Raji (cell line): ENCODE data around the gene CCDC57.

Experiments used
- POLR2A ChIP-seq: IDR thresholded peaks from 2 replicates; pipeline ENCODE4 v1.6.1; 2011; ENCODE audit warnings: low read depth, low read length, control low read depth; ENCODE audit not compliant: insufficient read depth

CCDC57 gene

DNA sequence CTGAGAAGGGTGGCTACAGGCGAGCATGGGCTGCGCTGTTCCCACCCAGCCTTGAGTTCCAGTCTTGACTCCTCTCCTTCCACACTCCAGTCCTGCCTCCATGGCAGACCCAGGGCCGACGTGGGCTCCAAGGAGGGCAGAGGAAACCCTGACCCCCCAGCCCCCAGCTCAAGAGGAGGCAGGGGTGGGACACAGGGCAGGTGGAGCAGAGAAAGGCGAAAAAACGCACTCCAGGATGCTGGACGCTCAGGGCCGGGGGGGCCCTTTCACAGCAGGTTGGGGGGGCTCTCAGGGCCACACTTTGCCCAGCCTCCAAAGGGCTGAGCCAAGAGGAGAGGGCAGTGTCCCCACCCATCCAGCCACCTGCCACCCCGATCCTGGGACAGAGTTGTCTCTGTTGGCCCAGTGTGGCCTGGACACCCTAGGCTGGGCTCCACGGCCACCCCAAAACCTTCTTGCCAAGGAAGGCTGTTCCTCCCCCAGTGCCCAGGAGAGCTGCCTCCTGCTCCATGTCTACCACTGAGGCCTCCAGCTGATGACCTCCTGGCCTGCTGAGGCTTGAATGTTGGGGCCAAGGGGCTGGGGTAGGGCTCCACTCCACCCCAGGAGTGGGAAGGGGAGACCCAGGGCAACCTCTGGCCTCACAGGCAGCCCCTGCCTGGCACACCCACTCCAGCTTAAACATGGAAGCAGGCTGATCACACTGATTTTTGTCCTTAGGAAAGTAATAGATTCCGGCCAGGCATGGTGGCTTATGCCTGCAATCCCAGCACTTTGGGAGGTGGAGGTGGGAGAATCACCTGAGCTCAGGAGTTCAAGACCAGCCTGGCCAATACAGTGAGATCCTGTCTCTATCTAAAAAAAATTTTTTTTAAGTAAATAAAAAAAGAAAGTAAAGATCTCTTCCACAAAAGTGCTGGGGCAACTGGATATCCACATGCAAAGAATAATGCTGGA, 7.4 kb upstream of the CCDC57 start:
- no peak for TF ChIP-seq POLR2A

DNA sequence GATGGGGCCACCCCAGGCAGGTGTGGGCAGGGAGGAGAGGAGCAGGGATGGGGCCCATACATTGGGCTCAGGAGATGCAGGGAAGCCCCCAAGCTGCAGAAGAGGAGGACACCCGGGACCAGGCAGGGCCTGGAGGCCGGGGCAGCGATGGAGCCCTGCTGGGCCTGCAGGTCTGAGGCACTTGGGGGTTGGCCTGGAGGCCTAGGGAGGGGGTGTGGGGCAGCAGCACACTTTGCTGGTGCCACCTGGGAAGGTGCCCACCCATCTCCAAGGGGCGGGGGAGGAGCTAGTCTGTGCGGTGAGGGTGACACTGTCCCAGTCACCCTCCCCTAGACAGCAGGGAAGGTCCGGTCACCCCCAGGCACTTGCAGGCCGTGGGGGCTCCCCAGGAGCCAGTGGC, 6.4 kb upstream of the CCDC57 start:
- TF ChIP-seq POLR2A, result no peak

DNA sequence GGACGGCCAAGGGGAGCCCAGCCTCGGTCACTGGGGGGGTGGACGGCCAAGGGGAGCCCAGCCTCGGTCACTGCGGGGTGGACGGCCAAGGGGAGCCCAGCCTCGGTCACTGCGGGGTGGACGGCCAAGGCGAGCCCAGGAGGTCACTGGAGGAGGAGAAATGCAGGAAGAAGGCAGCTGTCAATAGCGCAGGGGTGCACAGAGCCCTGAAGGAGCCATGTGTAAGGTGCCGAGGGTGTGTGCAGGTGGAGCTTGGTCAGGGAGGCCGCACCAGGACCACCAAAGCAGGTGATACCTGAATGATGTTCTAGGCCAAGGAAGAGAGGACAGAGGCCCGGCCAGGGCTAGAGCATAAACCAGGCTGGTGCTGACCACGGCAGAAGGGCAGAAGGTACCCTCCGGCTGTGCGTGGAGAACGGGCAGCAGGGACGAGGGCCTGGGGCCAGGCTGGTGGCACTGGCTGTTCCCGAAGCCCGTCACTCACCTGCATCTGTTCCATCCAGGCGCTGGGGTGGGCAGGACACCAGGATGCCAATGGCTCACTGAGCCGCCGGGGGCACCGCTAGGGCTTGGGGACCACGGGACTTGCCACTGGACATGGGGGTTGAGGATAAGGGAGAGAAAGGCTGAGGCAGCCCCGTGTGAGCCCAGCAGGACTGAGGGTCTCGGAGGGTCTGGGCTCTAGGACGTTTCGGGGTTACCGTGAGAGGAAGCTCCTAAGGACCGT, 5.9 kb upstream of the CCDC57 start:
- TF ChIP-seq POLR2A, result no peak

DNA sequence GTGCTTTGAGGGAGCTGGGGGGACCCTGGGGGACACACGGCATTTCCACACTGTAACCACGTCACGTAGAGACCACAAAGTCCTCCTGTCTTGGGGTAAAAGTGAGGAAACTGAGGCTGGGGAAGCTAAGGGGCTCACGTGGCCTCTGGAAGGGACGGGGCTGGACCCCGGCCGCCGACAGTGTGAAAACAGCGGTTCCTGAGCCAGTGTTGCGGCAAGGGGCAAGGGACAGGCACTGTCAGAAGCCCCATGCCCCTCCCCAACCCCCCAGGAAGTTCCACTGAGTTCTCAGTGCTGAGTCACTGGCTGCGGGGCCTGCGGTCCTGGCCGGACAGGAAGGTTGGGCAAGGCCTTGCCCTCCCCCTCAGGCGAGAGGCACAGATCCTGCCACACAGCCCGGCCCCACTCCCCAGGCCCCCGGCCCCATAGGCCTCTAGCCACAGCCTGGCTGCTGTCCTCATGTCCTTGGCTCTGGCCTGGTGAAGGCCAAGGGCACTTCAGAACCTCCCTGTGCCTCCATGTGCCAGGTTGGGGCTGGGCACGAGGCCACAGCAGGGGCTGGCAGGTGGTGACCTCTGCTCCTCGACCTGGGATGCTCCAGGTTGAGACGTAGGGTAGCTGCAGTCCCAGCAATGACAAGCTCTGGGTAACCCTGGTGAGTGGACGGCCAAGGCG, 5.0 kb upstream of the CCDC57 start:
- TF ChIP-seq POLR2A, result no peak

DNA sequence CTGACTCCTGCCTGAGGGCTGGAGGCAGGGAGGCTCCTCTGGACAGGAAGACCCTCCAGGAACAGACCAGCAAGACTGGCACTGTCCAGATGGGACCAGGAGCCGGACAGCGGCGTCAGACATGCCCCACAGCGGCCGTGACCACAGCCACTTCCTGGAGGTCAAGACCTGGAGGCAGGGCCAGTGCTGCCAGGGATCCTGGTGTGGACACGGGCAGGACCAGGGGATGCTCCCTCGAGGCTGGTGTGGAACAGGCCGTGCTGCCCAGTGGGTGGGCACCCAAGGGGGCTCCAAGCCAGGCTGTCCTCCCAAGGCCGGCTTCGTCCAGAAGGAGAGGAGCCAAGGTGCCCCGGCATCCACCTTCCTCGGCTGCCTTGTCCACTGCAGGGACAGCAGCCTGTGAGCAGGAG, 4.5 kb upstream of the CCDC57 start:
- TF ChIP-seq POLR2A, result no peak

DNA sequence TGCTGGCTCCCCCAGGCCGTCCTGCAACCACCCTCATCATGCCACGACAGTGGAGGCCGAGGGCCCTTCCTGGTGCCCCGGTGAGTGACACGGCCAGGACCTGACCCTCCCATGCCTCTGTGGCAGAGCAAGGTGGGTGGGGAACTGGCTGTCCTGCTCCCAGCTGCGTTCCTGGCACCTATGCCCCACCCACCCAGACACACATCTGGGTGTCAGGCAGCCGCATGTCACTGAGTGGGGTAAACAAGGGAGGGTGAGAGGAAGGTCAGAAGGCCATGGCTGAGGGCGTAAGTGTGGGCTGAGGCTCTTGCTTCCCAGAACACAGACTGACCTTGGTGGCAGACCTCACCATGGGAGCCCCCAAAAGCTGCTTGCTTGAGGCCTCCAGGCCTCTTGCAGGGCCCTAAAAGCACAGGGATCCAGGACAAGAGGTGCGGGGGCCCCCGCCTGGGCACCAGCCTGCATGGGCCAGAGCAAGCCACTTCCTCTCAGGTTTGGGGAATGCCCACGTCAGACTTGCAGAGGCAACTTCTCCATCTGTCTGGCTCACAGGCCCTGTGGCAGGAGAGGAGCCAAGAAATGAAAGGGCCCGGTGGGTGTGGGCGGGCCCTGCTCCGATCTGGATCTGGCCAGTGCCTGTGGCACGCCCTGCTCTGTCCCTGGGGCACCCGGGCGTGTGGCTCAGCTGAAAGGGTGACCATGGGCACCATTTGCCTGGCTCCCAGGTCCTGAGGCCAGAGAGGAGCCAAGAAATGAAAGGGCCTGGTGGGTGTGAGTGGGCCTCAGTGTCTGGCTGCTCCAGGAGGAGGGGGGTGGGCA, 3.9 kb upstream of the CCDC57 start:
- TF ChIP-seq POLR2A, result no peak

DNA sequence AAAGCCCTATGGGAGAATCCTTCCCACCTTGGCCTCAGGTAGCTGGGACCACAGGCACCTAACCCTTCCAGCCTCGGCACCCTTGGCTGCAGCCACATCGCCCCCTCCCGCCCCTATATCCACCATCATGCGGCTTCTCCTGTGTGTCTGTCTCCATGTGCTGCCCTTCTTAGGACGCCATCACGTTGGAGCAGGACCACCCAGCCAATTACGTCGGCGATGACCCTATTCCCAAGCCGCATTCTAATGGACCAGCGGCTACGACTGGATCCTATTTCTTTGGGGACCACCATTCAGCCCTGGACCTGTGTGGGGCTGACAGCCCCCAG, 3.3 kb upstream of the CCDC57 start:
- TF ChIP-seq POLR2A, result no peak

DNA sequence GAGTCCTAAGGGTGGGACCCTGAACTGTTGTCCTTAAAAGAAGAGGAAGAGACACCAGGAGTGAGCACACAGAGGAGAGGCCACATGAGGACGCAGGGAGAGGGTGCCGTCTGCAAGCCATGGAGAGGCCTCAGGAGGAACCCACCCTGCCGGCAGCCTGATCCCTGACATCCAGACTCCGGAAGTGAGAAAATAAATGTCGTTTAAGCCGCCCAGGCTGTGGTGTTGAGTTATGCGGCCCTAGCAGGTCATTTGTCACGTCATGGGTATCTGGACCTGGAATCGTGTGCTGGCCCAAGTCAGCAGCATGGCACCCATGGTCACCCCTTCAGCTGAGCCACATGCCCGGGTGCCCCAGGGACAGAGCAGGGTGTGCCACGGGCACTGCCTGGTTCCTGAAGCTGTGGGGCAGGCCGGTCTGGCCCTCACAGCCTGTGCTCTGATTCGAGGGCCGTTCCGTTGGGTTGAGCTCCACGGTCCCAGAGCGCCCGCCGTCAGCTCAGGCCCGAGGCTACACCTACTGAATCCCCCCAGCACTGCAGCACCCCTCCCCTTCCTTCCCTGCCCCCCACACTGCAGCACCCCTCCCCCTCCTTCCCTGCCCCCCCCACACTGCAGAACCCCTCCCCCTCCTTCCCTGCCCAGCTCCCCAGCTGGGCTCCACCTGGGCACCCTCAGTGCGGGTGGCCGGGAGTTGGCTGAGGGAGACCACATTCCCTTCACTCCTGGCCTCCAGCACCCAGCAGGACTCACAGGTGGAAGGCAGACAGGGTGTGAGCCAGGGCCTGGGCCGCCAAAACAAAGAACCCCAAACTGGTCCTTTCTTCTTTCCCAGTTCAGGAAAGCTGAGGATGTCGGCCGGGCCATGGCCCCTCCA, 2.7 kb upstream of the CCDC57 start:
- TF ChIP-seq POLR2A, result no peak

DNA sequence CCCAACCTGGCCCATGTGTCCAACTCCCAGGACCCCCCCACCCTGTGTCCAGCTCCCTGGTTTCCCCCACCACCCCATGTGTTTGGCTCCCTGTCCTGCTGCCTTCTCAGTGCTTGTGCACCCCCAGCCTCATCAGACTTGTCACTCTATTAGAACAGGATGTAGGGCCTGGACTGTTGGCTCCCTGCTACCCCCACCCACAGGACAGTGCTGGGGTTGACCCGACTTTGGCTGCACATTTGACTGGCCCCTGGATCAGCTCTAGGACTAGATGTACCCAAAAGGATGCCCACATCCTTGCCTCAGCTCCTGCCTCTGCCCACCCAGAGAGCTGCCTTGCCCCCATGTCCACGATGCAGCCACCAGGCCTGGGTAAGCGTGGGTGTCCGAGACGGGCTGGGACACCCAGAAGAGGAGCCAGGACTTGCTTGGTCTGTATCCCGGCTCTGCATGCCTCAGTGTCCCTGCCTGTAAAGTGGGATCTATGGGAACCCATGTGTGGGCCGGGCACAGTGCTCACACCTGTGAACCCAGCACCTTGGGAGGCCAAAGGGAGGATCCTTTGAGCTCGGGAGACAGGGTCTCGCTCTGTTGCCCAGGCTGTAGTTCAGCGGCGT, 1.5 kb upstream of the CCDC57 start:
- TF ChIP-seq POLR2A, result no peak

DNA sequence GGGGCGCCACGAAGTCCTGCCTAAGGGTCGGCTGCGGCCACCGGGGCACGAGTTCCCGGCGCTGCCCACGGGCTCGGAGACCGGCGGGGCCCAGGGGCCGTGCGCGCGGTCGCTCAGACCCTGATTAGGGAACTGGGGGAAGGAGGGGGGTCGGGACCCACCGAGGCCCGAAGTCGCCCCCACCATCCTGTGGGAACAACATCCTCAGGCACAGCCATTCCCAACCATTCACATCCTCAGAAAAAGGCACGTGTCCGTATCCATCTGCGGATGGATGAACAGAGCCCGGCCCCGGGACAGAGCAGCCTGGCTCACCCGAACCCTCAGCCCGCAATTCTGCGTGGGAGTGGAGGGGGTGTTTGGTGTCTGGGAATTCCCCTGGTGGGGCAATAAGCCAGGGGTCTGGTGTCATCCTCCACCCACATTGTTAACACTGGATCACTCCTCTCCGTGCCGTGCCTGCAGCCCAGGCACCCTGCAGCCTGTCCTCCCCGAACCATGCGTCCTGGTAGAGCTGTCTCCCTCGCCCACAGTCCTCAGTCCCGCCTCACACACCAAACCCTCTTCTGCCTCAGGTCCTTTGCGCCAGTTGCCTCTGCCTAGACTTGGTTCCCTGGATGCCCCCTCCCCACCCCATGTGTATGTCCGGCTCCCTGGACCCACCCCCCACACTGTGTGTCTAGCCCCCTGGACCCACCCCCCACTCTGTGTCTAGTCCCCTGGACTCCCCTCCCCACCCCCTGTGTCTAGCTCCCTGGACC, 789 bp upstream of the CCDC57 start:
- TF ChIP-seq POLR2A, result 0 out of 2 replicates have a peak, but pooled peaks have one; percentile 26

DNA sequence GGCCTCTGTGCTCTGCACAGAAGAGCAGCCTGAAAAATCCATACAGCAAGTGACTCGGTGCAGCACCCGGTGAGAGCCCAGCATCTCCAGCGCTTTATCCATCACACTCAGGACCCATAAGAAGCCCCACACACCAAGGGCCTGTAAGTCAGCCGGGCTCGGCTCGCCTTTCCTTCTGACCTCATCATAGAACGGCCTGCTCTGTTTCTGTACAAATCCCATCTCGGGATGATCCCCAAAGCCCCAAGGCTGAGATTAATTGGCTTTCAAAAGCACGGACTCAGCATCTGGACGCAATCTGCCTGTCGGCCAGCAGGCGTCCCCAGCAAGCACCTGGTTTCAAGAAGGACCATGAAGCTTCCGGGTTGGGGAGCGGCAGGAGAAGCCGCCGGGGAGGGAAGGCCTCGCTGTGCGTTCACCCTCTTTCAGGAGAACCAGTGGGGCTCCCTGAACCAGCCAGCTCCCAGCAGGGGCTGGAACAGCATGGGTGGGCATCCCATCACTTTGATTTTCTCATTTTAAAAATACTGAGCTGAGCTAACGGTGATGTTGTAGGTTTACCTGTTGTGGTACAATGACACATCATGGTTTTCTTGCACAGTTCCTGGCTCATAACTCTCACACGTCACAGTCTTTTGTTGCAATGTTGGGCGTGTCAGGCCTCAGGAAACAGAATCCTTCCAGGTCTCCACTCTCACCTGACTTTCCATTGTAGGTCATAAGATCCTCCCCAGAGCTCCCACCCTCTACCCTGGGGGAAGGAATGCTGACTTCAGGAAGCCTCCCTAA, 6.7 kb downstream of the CCDC57 start:
- peak; percentile 89 for TF ChIP-seq POLR2A

DNA sequence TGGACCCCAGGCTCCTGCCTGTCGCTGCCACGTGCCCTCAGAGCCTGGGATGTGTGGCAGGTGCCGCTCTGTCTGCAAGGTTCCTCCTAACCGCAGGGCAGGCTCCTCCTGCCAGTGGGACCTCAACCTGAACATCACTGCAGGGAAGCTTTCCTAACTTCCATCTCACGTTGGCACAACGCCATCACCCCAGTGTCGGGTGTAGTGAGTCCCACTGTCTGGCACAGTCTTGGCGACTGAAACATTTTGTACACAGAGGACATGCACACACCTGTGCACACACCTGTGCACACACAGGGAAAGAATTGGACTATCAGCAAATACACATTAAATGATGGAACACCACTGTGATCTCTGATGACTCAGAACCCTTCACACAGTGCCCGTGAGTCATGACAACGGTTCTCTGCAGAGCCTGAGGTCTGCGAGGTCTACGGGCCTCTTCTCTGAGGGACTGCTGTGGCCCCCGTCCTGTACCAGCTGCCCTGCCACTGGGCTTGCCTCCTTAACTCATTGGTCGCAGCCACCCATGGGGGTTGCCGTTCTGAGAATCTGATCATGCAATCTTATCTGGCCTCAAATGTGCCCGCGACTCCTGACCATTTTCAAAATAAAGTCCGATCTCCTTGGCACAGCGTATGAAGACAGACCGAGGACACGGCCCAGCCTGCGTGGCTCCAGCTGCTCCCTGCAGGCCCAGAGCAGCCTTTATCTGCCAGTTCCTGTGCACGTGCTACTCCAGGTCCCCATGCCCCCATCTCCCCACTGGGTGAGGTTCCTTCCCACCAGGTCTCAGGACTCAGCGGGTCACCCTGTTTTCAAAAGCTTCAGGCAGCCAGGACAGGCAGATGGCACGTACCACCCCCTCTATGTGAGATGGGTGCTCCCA, 7.6 kb downstream of the CCDC57 start:
- TF ChIP-seq POLR2A, result no peak
